Endothelial cell of umbilical vein (primary cell): ENCODE measurements around the gene TFDP1.
"Not testable (repeated sequence)": the region's sequence is repeated elsewhere in the genome, so short reads cannot be mapped to it uniquely, and the experiment has no call there.

Experiments used
- FOS ChIP-seq: IDR thresholded peaks from 2 replicates; pipeline ENCODE4 v1.6.1; 2011; ENCODE audit warnings: mild to moderate bottlenecking, low read length, moderate library complexity, borderline replicate concordance; ENCODE audit not compliant: insufficient read depth
- TF ChIP-seq, protein P1 (sequence below): IDR thresholded peaks from 2 replicates; pipeline ENCODE4 v1.6.1; 2011; ENCODE audit not compliant: insufficient read depth, insufficient read length

DNA sequence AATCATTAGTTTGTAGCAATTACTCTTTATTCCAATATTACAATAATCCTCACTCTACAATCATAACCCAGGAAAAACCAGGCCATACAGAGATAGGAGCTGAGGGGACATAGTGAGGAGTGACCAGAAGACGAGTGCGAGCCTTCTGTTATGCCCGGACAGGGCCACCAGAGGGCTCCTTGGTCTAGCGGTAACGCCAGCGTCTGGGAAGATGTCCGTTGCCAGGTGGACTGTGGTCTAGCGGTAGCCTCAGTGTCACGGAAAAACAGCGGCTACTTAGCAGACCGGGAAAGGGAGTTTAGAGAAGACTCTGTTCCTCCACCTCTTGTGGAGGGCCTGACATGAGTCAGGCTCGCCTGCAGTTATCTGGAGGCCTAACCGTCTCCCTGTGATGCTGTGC, 36.9 kb downstream of the TFDP1 start:
- TF ChIP-seq, protein P1, sequence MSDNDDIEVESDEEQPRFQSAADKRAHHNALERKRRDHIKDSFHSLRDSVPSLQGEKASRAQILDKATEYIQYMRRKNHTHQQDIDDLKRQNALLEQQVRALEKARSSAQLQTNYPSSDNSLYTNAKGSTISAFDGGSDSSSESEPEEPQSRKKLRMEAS = not testable (repeated sequence)
- not testable (repeated sequence) for TF ChIP-seq FOS
